Activated naive CD8-positive, alpha-beta T cell (primary cell): Measurements from ENCODE around the gene BCKDHB.

Source experiments
- H3K27ac Mint-ChIP-seq: one replicate; pipeline ENCODE4 v1.8.0; 2021; ENCODE audit warnings: mixed read lengths
- H3K27me3 Mint-ChIP-seq: one replicate; pipeline ENCODE4 v1.8.0; 2021; ENCODE audit warnings: mixed read lengths
- H3K36me3 Mint-ChIP-seq: one replicate; pipeline ENCODE4 v1.8.0; 2021; ENCODE audit warnings: mixed read lengths
- H3K4me1 Mint-ChIP-seq: one replicate; pipeline ENCODE4 v1.8.0; 2021; ENCODE audit warnings: low read depth, mixed read lengths
- H3K4me3 Mint-ChIP-seq: one replicate; pipeline ENCODE4 v1.8.0; 2021; ENCODE audit warnings: mild to moderate bottlenecking, mixed read lengths
- H3K9me3 Mint-ChIP-seq: one replicate; pipeline ENCODE4 v1.8.0; 2021; ENCODE audit warnings: low read depth, mixed read lengths

Gene BCKDHB

DNA sequence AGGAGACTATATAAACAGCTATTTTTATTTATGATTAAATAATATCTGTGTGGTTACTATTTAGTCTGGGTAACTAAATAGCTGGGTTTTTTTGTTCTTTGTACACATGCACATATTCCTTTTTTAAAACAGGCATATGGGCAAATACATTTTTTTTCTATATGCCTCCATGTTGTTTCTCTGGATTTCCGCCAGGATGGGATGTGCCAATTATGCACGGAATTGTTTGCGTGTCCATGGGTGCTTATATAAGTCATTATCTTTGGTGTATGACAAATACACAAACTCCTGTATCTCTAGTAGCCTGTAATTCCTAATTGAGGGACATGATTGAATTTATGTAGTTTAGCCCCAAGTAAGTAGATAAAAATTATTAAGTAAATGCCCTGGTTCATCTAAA lies 226.9 kb downstream of the BCKDHB start:
- Mint-ChIP-seq H3K27me3 (no peaks in the 10 kb centered on the region), H3K4me3 (no peak overlapping the region), H3K27ac (no peak overlapping the region), H3K4me1 (no peaks in the 10 kb centered on the region), H3K36me3 (no peaks in the 10 kb centered on the region), H3K9me3 (no peaks in the 10 kb centered on the region)

DNA sequence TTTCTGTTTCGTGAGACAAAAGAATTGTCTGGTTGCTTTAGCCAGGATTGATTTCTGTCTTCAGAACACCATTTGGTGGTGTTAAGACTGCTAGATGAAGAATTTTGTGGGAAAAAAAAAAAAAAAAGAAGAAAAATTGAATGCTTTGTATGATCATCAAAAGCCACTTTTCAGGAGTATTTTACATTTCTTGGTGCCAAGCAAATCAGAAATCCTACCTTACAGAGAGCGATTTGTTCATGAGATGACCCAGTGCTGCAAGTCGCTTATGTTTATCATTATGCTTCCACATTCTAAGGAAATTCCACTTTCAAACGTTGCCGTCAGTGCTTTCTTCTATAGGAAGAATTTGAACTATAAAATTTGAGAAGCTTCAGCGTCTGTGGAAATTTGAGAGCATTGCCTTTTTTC lies 228.7 kb downstream of the BCKDHB start:
- Mint-ChIP-seq H3K4me1 (no peaks in the 10 kb centered on the region), H3K36me3 (no peaks in the 10 kb centered on the region), H3K27ac (no peak overlapping the region), H3K4me3 (no peak overlapping the region), H3K9me3 (no peaks in the 10 kb centered on the region), H3K27me3 (no peaks in the 10 kb centered on the region)

DNA sequence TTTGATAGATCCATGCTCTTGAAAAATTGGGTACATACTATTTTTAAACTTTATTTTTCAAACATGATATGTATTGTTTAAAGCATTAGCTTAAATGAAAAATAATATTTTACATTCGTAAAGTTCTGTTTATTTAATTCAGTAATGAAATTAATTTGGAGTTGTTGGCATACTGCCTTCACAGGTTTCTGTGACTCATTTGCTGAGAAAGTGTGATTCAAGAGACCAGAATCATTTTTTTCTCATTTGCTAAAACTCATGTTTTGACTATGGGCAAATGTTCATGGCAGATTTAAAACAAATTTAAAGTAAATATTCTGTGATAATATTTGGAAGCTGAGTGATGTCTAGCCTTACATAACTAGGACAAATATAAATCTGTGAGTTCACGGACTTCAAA lies 230.4 kb downstream of the BCKDHB start:
- H3K4me1 Mint-ChIP-seq: no peaks in the 10 kb centered on the region
- no peaks in the 10 kb centered on the region for H3K9me3 Mint-ChIP-seq
- H3K27ac Mint-ChIP-seq: no peak overlapping the region
- H3K4me3 Mint-ChIP-seq: no peak overlapping the region
- H3K36me3 Mint-ChIP-seq: no peaks in the 10 kb centered on the region
- no peaks in the 10 kb centered on the region for H3K27me3 Mint-ChIP-seq

DNA sequence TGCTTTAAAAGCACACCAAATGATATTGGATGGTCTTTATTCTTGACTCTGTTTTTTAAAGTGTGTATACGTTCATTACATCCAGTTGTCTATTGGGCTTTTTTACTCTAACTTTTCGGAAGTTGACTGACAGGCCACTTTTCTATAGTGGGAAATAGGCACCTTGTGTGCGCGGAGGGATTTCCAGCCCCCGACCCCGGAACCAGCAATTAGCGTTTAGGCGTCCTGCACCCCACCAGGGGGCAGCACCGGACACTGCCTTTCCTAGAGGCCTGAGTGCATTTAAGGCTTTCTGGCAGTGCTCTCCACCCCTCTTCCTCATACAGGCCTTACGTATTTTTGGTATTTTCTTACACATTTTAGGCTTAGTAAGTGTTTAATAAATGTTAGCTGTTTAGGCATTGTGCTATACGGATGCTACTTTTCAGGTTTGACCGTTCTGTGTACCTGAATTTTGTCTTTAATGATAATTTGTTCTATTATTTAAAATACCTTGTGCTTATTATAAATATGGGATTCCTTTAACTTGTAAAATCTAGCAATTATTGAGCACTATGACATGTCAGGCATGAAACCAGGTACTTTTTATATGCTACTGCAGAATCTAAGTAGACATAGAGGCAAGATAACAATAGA lies 231.8 kb downstream of the BCKDHB start:
- Mint-ChIP-seq H3K27ac (no peak overlapping the region), H3K4me3 (no peak overlapping the region), H3K9me3 (no peaks in the 10 kb centered on the region), H3K4me1 (no peaks in the 10 kb centered on the region), H3K36me3 (no peaks in the 10 kb centered on the region), H3K27me3 (no peaks in the 10 kb centered on the region)

DNA sequence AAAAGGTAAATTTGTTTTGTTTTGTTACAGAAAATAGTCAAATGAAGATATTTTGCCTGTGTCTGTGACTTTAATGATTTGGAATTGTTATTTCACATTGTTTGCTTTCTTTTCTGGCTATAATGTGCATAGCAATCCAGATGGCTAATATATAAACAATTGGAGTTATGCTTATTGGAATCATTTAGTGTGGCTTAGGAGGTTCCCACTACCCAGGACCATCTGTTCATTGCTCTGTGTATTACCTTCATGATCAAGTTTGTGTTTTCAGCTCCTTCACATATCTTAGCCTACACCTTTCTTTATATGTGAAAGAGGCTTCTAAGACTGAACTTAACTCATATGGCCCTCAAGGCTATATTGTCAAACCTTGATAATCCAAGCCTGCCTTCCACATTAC lies 232.9 kb downstream of the BCKDHB start:
- H3K9me3 Mint-ChIP-seq: no peaks in the 10 kb centered on the region
- H3K4me1 Mint-ChIP-seq: no peaks in the 10 kb centered on the region
- no peaks in the 10 kb centered on the region for H3K27me3 Mint-ChIP-seq
- H3K27ac Mint-ChIP-seq: no peak overlapping the region
- no peaks in the 10 kb centered on the region for H3K36me3 Mint-ChIP-seq
- H3K4me3 Mint-ChIP-seq: no peak overlapping the region

DNA sequence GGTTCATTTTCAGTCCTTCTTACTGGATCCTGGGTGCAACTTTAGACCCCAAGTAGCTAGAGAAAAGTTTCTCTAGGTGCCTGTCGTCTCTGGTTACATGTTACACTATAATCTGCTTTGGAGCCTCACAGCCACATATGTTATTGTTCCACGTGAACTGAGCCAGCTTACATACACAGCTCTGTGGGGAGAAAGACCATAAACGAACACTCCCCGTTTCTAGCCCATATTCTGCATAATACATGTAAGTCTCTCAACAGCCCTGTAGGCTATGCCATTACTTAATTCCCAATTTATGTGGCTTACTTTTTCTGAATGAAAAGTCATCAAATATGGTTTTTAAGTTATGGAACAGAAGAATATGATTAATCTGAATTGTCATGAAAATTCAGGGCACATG lies 233.8 kb downstream of the BCKDHB start:
- H3K27me3 Mint-ChIP-seq: no peaks in the 10 kb centered on the region

DNA sequence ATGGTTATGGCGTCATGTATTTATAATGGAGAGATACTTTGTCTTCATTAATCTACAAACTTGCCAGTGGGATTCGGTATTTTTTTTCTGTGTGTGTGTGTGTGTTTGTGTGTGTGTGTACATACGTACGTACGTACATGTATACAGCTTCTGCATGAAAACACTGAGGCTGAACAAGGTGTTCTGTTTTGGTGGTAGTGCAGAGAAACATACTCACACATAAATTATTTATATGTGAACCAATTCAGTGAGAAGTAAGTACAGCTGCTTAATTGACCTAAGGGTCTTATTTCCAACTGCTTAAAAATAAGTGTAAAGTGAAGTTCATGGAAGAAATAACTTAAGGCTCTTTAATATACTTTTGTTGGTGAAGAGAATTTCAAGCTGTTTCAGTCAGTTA lies 234.2 kb downstream of the BCKDHB start:
- no peak overlapping the region for H3K4me3 Mint-ChIP-seq
- H3K27ac Mint-ChIP-seq: no peak overlapping the region
- no peaks in the 10 kb centered on the region for H3K4me1 Mint-ChIP-seq
- no peaks in the 10 kb centered on the region for H3K27me3 Mint-ChIP-seq
- no peaks in the 10 kb centered on the region for H3K9me3 Mint-ChIP-seq
- H3K36me3 Mint-ChIP-seq: no peaks in the 10 kb centered on the region

More for the DNA sequence above, 233.8 kb downstream of the BCKDHB start:
- Mint-ChIP-seq H3K27ac (no peak overlapping the region), H3K4me3 (no peak overlapping the region), H3K36me3 (no peaks in the 10 kb centered on the region), H3K9me3 (no peaks in the 10 kb centered on the region), H3K4me1 (no peaks in the 10 kb centered on the region)

DNA sequence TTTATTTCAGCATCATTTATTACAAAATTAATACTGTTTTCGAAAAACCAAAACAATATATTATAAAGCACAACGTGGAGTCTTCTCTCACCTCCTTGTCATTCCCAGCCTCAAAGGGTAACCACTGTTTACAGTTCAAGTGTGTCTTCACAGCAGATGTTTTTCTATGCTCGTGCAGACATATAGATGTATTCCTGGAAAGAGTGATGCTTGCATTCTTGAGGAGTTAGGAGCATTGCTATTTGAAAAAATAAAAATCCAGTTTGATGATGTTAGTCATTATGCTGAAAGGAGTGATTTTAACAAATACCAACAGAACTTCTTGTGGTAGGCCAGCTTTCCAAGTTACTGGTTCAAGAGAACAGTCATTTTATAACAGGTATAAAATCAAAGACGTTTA lies 234.9 kb downstream of the BCKDHB start:
- no peaks in the 10 kb centered on the region for H3K36me3 Mint-ChIP-seq
- H3K27me3 Mint-ChIP-seq: no peaks in the 10 kb centered on the region
- no peak overlapping the region for H3K4me3 Mint-ChIP-seq
- no peak overlapping the region for H3K27ac Mint-ChIP-seq
- H3K9me3 Mint-ChIP-seq: no peaks in the 10 kb centered on the region
- no peaks in the 10 kb centered on the region for H3K4me1 Mint-ChIP-seq

DNA sequence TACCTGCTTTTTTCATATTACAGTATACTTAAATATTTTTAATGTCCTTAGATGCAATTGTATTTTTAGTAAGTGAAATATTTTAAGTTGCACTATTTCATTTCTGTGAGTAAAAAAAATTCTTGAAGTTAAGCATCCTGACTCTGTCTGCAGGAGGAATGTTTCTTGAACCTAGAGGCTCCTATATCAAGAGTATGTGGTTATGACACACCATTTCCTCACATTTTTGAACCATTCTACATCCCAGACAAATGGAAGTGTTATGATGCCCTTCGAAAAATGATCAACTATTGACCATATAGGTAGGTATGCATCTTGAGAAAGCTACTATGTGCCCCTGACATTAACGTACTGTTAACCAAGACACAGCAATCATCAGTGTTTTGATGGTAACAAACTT lies 237.0 kb downstream of the BCKDHB start:
- Mint-ChIP-seq H3K9me3 (no peaks in the 10 kb centered on the region), H3K4me1 (no peaks in the 10 kb centered on the region), H3K36me3 (peaks cover 4% of the 10 kb centered on the region), H3K27me3 (no peaks in the 10 kb centered on the region), H3K4me3 (no peak overlapping the region), H3K27ac (no peak overlapping the region)

DNA sequence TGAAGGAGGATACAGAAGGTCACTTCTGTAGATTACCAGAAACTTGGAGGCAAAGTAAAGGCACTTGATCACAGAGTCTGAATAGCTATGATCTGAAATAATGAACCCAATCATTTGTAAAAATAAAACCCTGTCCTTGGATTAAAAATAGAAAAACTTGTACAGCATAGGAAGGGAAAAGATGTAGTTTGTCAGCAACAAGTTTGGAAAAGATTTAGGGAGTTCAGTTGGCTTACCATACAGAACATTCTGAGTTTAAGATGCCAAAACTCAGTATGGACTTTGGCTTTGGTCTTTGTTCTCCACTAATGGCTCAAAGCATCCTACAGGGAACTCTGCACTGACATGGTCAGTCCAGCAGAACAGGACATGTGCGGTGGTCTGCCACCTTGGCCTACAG lies 240.6 kb downstream of the BCKDHB start:
- Mint-ChIP-seq H3K4me3 (no peak overlapping the region), H3K4me1 (no peaks in the 10 kb centered on the region), H3K27me3 (no peaks in the 10 kb centered on the region), H3K27ac (no peak overlapping the region), H3K36me3 (peaks cover 7% of the 10 kb centered on the region), H3K9me3 (no peaks in the 10 kb centered on the region)

DNA sequence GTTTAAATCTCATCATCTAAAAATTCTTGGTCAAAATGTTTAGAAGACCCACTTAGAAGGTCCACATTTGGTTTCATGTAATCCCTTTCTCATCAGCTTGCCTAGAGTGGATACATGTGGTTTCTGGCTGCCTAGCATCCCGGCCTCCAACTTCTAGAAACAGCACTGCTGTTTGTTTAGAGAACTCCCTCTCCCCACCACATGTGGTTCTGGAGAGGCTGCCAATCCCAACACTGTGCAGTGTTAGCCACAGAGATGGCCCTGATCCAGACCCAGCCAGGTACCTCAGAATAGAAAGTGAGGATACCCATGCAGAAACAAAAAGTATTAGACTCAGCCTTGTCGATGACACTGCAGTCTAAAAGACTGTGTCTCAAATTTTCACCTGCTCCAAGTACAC lies 241.8 kb downstream of the BCKDHB start:
- no peaks in the 10 kb centered on the region for H3K9me3 Mint-ChIP-seq
- no peaks in the 10 kb centered on the region for H3K4me1 Mint-ChIP-seq
- H3K36me3 Mint-ChIP-seq: peaks cover 9% of the 10 kb centered on the region
- H3K4me3 Mint-ChIP-seq: no peak overlapping the region
- no peak overlapping the region for H3K27ac Mint-ChIP-seq
- H3K27me3 Mint-ChIP-seq: no peaks in the 10 kb centered on the region

DNA sequence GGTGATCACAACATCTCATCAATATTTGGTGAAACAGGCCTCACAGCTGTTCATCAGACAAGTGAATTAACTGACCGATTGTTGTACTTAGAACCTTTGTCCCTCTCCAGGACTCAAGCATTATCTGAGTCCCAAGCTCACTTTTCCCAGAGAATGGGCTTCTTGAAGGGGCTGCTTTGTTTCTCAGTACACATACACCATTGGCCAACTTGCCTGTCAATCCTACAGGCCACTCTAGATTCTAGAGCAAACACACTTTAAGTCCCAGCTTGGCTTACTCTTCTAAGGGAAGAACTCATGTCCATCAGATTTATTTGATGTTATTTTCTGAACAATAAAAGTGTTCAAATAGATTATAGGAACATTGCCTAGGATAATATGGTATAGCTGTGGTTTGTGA lies 249.5 kb downstream of the BCKDHB start:
- H3K27me3 Mint-ChIP-seq: no peaks in the 10 kb centered on the region
- no peak overlapping the region for H3K4me3 Mint-ChIP-seq
- no peak overlapping the region for H3K27ac Mint-ChIP-seq
- no peaks in the 10 kb centered on the region for H3K9me3 Mint-ChIP-seq
- no peaks in the 10 kb centered on the region for H3K4me1 Mint-ChIP-seq
- peaks cover 26% of the 10 kb centered on the region for H3K36me3 Mint-ChIP-seq

DNA sequence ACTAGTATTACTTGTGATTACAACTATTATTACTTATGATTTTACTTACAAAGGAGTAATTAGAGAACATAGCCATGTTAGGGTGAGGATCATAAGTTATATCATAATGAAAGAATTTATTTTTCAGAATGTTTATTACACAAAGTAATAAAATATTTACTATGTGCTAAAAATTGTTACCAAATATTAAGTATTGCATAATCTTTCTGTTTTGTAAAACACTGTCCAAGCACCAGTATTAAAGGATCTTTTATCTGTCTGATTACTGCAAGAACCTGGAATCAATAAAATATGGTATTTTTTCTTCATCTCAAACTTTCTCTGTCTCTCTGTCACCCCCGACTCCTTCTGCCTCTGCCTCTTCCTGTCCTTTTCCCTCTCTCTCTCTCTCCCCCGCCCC lies 250.1 kb downstream of the BCKDHB start:
- H3K9me3 Mint-ChIP-seq: no peaks in the 10 kb centered on the region
- H3K27ac Mint-ChIP-seq: no peak overlapping the region
- no peaks in the 10 kb centered on the region for H3K27me3 Mint-ChIP-seq
- H3K36me3 Mint-ChIP-seq: peaks cover 26% of the 10 kb centered on the region
- no peaks in the 10 kb centered on the region for H3K4me1 Mint-ChIP-seq
- H3K4me3 Mint-ChIP-seq: no peak overlapping the region

DNA sequence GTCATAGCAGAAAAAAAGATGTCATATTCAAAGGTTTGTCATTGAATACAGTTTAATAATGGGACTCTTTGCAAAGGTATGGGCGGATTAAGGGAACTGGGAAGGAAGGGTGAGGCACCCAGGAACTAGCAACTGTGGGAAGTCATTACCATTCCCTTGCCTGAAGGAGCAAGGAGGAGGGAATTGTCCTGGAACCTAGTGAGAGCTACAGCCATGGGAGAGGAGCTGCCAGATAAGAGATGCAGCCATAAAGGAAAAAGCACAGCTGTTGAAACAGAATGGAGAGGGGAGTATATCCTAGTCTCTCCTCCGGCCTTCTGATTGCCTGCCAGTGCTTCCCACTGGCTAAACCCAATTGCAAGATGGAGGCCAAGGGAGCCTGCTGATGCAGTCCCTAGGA lies 250.6 kb downstream of the BCKDHB start:
- Mint-ChIP-seq H3K36me3 (peaks cover 26% of the 10 kb centered on the region), H3K27ac (no peak overlapping the region), H3K4me3 (no peak overlapping the region)

DNA sequence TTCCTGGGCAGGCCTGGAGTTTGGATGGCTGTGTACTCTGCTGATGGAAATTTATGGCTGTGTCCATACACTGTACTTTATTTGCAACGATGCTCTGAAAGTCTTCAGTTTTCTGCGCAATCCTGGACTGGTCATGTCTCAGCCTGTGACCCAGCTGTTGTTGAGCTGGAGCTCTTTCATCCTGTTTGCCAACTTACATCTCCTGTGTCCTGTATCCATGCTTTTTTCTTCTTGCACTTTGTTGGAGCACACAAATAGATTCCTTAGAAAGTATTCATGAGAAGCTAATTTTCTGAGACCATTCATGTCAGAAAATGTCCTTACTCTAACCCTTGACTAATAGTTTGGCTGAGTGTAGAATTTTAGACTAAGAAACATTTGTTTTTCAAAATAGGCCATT lies 251.2 kb downstream of the BCKDHB start:
- Mint-ChIP-seq H3K27ac (no peak overlapping the region), H3K4me3 (no peak overlapping the region), H3K36me3 (peaks cover 26% of the 10 kb centered on the region), H3K9me3 (no peaks in the 10 kb centered on the region), H3K4me1 (no peaks in the 10 kb centered on the region), H3K27me3 (no peaks in the 10 kb centered on the region)

More for the DNA sequence above, 250.6 kb downstream of the BCKDHB start:
- no peaks in the 10 kb centered on the region for H3K4me1 Mint-ChIP-seq
- H3K27me3 Mint-ChIP-seq: no peaks in the 10 kb centered on the region
- H3K9me3 Mint-ChIP-seq: no peaks in the 10 kb centered on the region

DNA sequence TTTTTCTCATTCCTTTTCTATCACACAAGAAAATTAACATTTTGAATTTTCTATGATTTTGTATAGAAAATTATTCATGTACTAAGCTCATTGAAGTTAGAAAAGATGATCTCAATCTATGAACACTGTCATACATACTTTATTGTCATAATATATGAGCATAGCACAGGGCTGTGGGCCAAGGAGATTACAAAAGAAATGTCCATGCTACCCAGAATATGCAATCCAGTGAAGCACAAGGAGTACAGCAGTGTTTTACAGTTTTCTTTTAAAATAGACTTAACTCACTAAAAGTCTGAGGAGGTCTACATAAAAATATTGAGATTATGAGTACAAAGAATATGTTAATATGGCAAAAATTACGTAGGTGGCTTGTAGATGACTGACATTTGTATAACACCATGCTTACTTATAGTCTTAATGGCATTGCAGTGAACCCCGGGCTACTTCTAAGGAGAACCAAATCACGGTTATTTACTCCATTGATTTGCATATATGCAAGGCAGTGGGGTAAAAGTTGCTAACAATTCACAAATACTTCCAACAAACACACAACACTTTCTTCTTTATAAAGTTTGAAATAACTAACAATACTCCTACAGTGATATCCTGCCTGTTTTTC lies 257.1 kb downstream of the BCKDHB start:
- Mint-ChIP-seq H3K4me1 (no peaks in the 10 kb centered on the region), H3K27ac (no peak overlapping the region), H3K27me3 (no peaks in the 10 kb centered on the region), H3K4me3 (no peak overlapping the region), H3K36me3 (peaks cover 7% of the 10 kb centered on the region), H3K9me3 (no peaks in the 10 kb centered on the region)
